8988T (cell line): ENCODE data around the gene CYP2D6.

Experiments used
- DNase-seq: peaks from one replicate; pipeline ENCODE4 v3.0.0; 2011

The CYP2D6 gene

DNA sequence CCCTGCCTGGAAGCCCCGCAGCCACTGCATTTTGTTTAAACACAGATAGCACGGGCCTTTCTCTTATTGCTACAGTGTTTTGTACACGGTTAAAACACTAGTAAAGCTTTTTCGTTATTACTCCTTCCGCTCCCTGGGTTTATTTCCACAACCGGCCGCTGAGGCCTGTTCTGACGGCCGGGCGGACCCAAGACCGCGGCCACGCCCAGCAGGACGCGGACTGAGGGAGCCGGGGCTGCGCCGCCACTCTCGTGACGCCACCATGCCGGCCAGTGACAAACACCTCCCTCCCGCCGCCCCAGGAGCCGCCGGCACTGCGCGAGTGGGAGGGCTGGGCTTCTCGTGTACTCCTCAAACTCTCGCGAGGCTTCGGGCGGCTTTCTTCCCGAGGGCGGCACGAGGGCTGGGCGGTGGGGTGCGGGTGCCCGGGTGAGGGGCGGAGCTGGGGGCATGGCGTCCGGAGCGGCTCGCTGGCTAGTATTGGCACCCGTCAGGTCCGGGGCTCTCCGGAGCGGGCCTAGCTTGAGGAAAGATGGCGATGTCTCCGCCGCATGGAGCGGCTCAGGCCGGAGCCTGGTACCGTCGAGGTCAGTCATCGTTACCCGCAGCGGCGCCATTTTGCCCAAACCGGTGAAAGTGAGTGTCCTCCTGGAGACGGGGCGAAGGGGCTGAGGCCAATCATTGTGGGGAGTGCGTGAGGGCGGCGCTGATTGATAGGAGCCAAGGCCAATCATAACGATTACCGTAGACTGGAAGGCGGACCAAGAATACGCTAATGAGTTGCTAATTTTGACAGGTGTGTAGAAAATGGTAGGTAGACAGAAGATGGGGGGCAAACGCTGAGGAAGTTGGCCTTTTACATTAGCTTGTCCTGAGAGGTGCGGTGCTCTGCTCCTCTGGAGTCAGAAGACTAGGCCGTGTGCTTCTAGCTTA lies 51.0 kb downstream of the CYP2D6 start, which contains the start of gene SMDT1:
SMDT1 (plus strand) TSS at position 382 of the 933 bp plus-strand sequence; CDS start at position 451, 69 bp downstream.
- peak; percentile 89 for DNase-seq

DNA sequence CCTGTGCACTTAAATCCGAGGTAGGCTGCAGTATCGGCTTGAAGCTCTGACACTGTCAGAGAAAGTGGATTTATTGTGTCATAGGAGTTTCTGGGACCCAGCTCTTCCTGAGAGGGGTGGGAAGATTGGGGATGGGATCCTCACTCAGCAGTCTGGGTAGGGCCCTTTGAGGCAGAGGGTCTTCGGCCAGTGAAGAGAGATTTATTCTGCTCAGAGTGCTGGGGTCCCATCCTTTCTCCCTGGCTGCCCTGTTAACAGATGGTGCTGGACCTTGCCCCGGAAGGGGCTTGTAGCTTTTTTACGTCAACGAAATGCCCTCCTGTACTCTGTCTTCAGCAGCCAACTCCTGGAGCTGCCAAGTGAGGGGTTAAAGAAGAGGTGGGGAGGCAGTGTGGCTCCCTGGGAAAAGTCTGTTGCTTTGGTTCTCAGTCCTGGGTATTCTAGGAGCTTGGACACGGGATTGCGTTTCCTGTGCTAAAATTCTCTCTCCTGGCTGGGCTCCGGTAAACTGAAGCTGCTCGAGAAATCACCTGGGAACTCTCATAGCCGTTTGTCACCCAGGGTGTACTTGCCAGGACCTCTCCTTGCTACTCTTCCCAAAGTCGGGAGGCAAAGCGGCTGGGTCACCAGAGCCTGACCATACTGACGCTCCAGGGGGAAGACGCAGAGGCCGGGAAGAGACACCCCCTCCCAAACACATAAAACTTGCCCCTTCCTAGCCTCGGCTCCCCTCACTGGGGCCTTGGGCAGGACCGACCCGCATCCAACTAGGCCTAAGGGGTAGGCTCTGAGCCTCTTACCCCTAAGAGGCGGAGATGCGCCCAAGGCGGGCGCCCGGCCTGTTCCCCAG lies 51.9 kb downstream of the CYP2D6 start:
- no peak for DNase-seq

DNA sequence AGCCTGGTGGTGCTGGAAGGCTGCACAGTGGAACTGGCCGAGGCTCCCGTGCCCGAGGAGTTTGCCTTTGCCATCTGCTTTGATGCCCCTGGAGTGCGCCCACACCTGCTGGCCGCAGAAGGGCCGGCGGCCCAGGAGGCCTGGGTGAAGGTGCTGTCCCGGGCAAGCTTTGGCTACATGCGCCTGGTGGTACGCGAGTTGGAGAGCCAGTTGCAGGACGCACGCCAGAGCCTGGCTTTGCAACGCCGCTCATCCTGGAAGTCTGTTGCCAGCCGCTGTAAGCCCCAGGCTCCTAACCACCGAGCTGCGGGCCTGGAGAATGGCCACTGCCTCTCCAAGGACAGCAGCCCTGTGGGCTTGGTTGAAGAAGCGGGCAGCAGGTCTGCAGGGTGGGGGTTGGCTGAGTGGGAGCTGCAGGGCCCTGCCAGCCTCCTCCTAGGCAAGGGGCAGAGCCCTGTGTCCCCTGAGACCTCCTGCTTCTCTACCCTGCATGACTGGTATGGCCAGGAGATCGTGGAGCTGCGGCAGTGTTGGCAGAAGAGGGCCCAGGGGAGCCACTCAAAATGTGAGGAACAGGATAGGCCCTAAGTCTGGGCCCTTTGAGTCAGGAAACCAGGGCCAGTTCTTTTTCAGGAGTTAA lies 53.0 kb downstream of the CYP2D6 start:
- no peak for DNase-seq

- DNase-seq: no peak
Measured at GRCh38 chr22:42076764-42077485, 53.7 kb downstream of the CYP2D6 start.
